GM12878 (cell line): Measurements from ENCODE around the gene TMOD2. TPM values are rescaled to one million over a fixed set of nuclear protein-coding genes. Genes with fewer than 3 reads are reported as not detected.

ENCODE experiments used
- BHLHE40 ChIP-seq, 2 experiments: fragments of 450-650 bp in 1 of 2; IDR thresholded peaks; 2 replicates each; pipeline ENCODE4 v1.6.1; 2011 to 2017; ENCODE audit warnings: low read depth in 2 of 2, borderline replicate concordance in 1 of 2, improper control_type of control experiment in 1 of 2, low read length in 1 of 2, mild to moderate bottlenecking in 1 of 2
- CHD2 ChIP-seq: IDR thresholded peaks from 2 replicates; pipeline ENCODE4 v1.6.1; 2011; ENCODE audit warnings: low read depth, low read length, improper control_type of control experiment, borderline replicate concordance
- CTCF ChIP-seq, 3 experiments: IDR thresholded peaks in 2 of 3; conservative IDR thresholded peaks in 1 of 3; 2 replicates each; pipeline ENCODE4 v1.5.1; 2011; ENCODE audit warnings: low read depth in 3 of 3, low read length in 3 of 3, mild to moderate bottlenecking in 3 of 3, control low read depth in 2 of 3, moderate library complexity in 2 of 3, inconsistent platforms in 1 of 3, mixed read lengths in 1 of 3; ENCODE audit not compliant: control insufficient read depth in 2 of 3, insufficient read depth in 1 of 3; ENCODE audit errors: extremely low read depth in 1 of 3
- HDGF ChIP-seq: fragments of 450-650 bp; IDR thresholded peaks from 2 replicates; pipeline ENCODE4 v1.6.1; 2016; ENCODE audit warnings: antibody characterized with exemption
- MTA2 ChIP-seq: fragments of 450-650 bp; IDR thresholded peaks from 2 replicates; pipeline ENCODE4 v1.6.1; 2016; ENCODE audit warnings: low read depth, mild to moderate bottlenecking, moderate library complexity
- MYB ChIP-seq: fragments of 150-350 bp; IDR thresholded peaks from 2 replicates; pipeline ENCODE4 v1.6.1; 2014; ENCODE audit warnings: mild to moderate bottlenecking, low read depth, low read length, borderline replicate concordance
- NFYB ChIP-seq: IDR thresholded peaks from 2 replicates; pipeline ENCODE4 v1.6.1; 2011; ENCODE audit warnings: low read depth, mild to moderate bottlenecking, low read length, improper control_type of control experiment, moderate library complexity; ENCODE audit not compliant: insufficient read depth
- PAX8 ChIP-seq: fragments of 450-650 bp; IDR thresholded peaks from 2 replicates; pipeline ENCODE4 v1.6.1; 2017; ENCODE audit warnings: mild to moderate bottlenecking, moderate library complexity
- RCOR1 ChIP-seq: conservative IDR thresholded peaks from 2 replicates; pipeline ENCODE4 v1.6.1; 2012; ENCODE audit warnings: low read depth, low read length, improper control_type of control experiment
- RELB ChIP-seq: fragments of 450-650 bp; IDR thresholded peaks from 2 replicates; pipeline ENCODE4 v1.6.1; 2017; ENCODE audit warnings: low read depth, mild to moderate bottlenecking, moderate library complexity
- RUNX3 ChIP-seq: IDR thresholded peaks from 2 replicates; pipeline ENCODE4 v1.6.1; 2012; ENCODE audit warnings: low read length, inconsistent platforms
- SKIL ChIP-seq: fragments of 450-650 bp; IDR thresholded peaks from 2 replicates; pipeline ENCODE4 v1.6.1; 2017; ENCODE audit warnings: mild to moderate bottlenecking, low read depth, inconsistent platforms; ENCODE audit not compliant: poor library complexity, severe bottlenecking
- SMARCA5 ChIP-seq: fragments of 450-650 bp; IDR thresholded peaks from 2 replicates; pipeline ENCODE4 v1.6.1; 2017; ENCODE audit warnings: mild to moderate bottlenecking
- SREBF2 ChIP-seq: IDR thresholded peaks from 2 replicates; pipeline ENCODE4 v1.6.1; 2012; ENCODE audit warnings: mild to moderate bottlenecking, low read length
- STAT3 ChIP-seq: IDR thresholded peaks from 2 replicates; pipeline ENCODE4 v1.6.1; 2011; ENCODE audit warnings: low read depth, low read length, improper control_type of control experiment
- TARDBP ChIP-seq: IDR thresholded peaks from 2 replicates; pipeline ENCODE4 v1.6.1; 2016; ENCODE audit warnings: borderline replicate concordance
- TCF3 ChIP-seq: IDR thresholded peaks from 2 replicates; pipeline ENCODE4 v1.6.1; 2012; ENCODE audit warnings: low read depth, mild to moderate bottlenecking, low read length, borderline replicate concordance; ENCODE audit not compliant: insufficient read depth
- ZBTB11 ChIP-seq: fragments of 450-650 bp; formaldehyde crosslinking; IDR thresholded peaks from 2 replicates; pipeline ENCODE4 v1.5.0; 2022; ENCODE audit warnings: mild to moderate bottlenecking, missing genetic modification characterization
- ZNF217 ChIP-seq: fragments of 450-650 bp; IDR thresholded peaks from 2 replicates; pipeline ENCODE4 v1.6.1; 2017; ENCODE audit warnings: antibody characterized with exemption, mild to moderate bottlenecking
- polyA plus RNA-seq, 11 experiments: library from polyadenylated mRNA; depleted of rRNA in 4 of 11; unstranded in 6 of 11; stranded (reverse) in 5 of 11; fragments of >200 nt; fragmentation: Nextera tagmentation in 4 of 11; fragmentation: Illumina TruSeq in 1 of 11; extraction: Ambion mirVana in 4 of 11; extraction: Trizol in 1 of 11; gene quantifications; 1 replicate in 1 of 11; 2 replicates in 10 of 11; pipeline versions ENCODE4 v1.2.1 to v1.2.3, GENCODE V29; 2011 to 2016; ENCODE audit warnings: inconsistent platforms in 2 of 11, missing spikeins in 2 of 11, low read depth in 1 of 11
- total RNA-seq, 4 experiments: library from RNA; depleted of rRNA in 3 of 4; stranded (reverse); fragments of >200 nt in 3 of 4; fragmentation: Illumina TruSeq in 1 of 4; extraction: Trizol in 1 of 4; gene quantifications; 2 replicates each; pipeline versions ENCODE4 v1.2.1 to v1.2.3, GENCODE V29; 2013 to 2021

Gene TMOD2
- total and polyA plus RNA-seq, 10 of the 15 experiments (the other 5 are each of a cell fraction or from before 2014, with no cell fraction given): 0.61 to 15.2 (median 6.3) TPM

GRCh38 chr15:51731549-51732267, 19.7 kb upstream of the TMOD2 start (continued):
- no peak for TF ChIP-seq CTCF (IDR thresholded peaks at IDR 0.05 in 2 of 3, conservative IDR thresholded peaks at IDR 0.05 in 1 of 3; ENCODE audit: control insufficient read depth in 2 of 3, extremely low read depth in 1 of 3, insufficient read depth in 1 of 3, low read depth in 3 of 3, low read length in 3 of 3)
- no peak for TF ChIP-seq PAX8
- TF ChIP-seq SKIL: peak; percentile 84
- no peak for TF ChIP-seq SREBF2
- TF ChIP-seq SMARCA5: peak; percentile 55; the same call in 1 of the 2 replicates
- TF ChIP-seq NFYB: no peak
- TF ChIP-seq CHD2: 0 out of 2 replicates have a peak, but pooled peaks have one; percentile 5
- no peak; the same call in 1 of the 2 replicates for TF ChIP-seq STAT3
- peak; percentile 80; the same call in 1 of the 2 replicates for TF ChIP-seq TCF3
- no peak for TF ChIP-seq TARDBP
- peak; percentile 73; the same call in 1 of the 2 replicates for TF ChIP-seq ZNF217
- no peak for TF ChIP-seq MYB
- peak; percentile 94 for TF ChIP-seq RELB
- no peak; the same call in 1 of the 2 replicates for TF ChIP-seq HDGF
- no peak; a peak in 1 of 4 replicates for TF ChIP-seq BHLHE40 (IDR thresholded peaks at IDR 0.05; ENCODE audit: borderline replicate concordance in 1 of 2, low read depth in 2 of 2, low read length in 1 of 2)
- TF ChIP-seq ZBTB11 (CRISPR knock-in tag): no peak
- TF ChIP-seq MTA2: peak; percentile 82
- no peak for TF ChIP-seq RCOR1
- peak; percentile 95 for TF ChIP-seq RUNX3
